B cell (primary cell): ENCODE data around the gene DDX10. TPM values are rescaled to one million over a fixed set of nuclear protein-coding genes. Genes with fewer than 3 reads are reported as not detected.

Experiments
- ATAC-seq: fragments of 200-7000 bp; cut with Tn5 transposase; one replicate; pipeline ENCODE4 v1.10.0; 2021; ENCODE audit warnings: low read depth, mild to moderate bottlenecking, moderate number of reproducible peaks, moderate library complexity
- CTCF ChIA-PET: fragments of 350-600 bp; sonication (Branson Sonifier 250); formaldehyde crosslinking; loops from one replicate; lab custom pipeline; 2021; ENCODE audit warnings: antibody characterized with exemption, inconsistent platforms; lab: Charles Lee
- POLR2A ChIA-PET: fragments of 350-600 bp; sonication (Branson Sonifier 250); formaldehyde crosslinking; loops from one replicate; lab custom pipeline; 2021; ENCODE audit warnings: antibody characterized with exemption; lab: Charles Lee
- DNase-seq: peaks from one replicate; pipeline ENCODE4 v3.0.0; 2013
- H2AFZ ChIP-seq: 2 replicates; pipeline ENCODE4 v1.6.1; 2012; ENCODE audit warnings: mild to moderate bottlenecking, low read depth, low read length; ENCODE audit not compliant: insufficient read depth, poor library complexity, severe bottlenecking
- H3K27ac ChIP-seq, 2 donors: 1 replicate in 1 of 2; 2 replicates in 1 of 2; pipeline ENCODE4 v1.5.1; 2012 to 2013; ENCODE audit warnings: low read length in 2 of 2, mild to moderate bottlenecking in 2 of 2, moderate library complexity in 1 of 2
- H3K27me3 ChIP-seq, 4 experiments: fragments of 200-600 bp in 1 of 4; sonication (generic) in 1 of 4; replicated peaks in 1 of 4; 1 replicate in 2 of 4; 2 replicates in 2 of 4; pipeline versions ENCODE4 v1.6.1 to v1.7.0; 2013 to 2016; ENCODE audit warnings: low read length in 3 of 4, mild to moderate bottlenecking in 2 of 4, mixed read lengths in 1 of 4, moderate library complexity in 1 of 4; ENCODE audit not compliant: insufficient read depth in 4 of 4, control insufficient read depth in 3 of 4; ENCODE audit errors: control extremely low read depth in 1 of 4
- H3K36me3 ChIP-seq, 2 experiments: replicated peaks in 1 of 2; 1 replicate in 1 of 2; 2 replicates in 1 of 2; pipeline versions ENCODE4 v1.6.1 to v1.7.1; 2013; ENCODE audit warnings: low read length in 1 of 2; ENCODE audit not compliant: insufficient read depth in 2 of 2, control insufficient read depth in 1 of 2; ENCODE audit errors: control extremely low read depth in 1 of 2, extremely low read depth in 1 of 2
- H3K4me1 ChIP-seq, 2 donors: fragments of 200-600 bp in 1 of 2; sonication (generic) in 1 of 2; 1 replicate in 1 of 2; 2 replicates in 1 of 2; pipeline versions ENCODE4 v1.5.1 to v1.6.1; 2013 to 2017; ENCODE audit warnings: low read length in 2 of 2; ENCODE audit not compliant: control insufficient read depth in 2 of 2, insufficient read depth in 2 of 2
- H3K4me2 ChIP-seq: replicated peaks from 2 replicates; pipeline ENCODE3; 2012; ENCODE audit warnings: mild to moderate bottlenecking, low read depth, low read length; ENCODE audit not compliant: poor library complexity, severe bottlenecking
- H3K4me3 ChIP-seq, 5 experiments: fragments of 200-600 bp in 1 of 5; sonication (generic) in 1 of 5; 1 replicate in 3 of 5; 2 replicates in 2 of 5; pipeline versions ENCODE4 v1.5.1 to v1.7.0; 2011 to 2016; ENCODE audit warnings: low read length in 4 of 5, mild to moderate bottlenecking in 4 of 5, low read depth in 2 of 5, control low read depth in 1 of 5, moderate library complexity in 1 of 5; ENCODE audit not compliant: insufficient read depth in 1 of 5; ENCODE audit errors: control extremely low read depth in 1 of 5, extremely low read depth in 1 of 5
- H3K79me2 ChIP-seq: fragments of 200-600 bp; sonication (generic); one replicate; pipeline ENCODE4 v1.6.0; 2016; ENCODE audit warnings: low read length; ENCODE audit not compliant: control insufficient read depth, insufficient read depth
- H3K9ac ChIP-seq: fragments of 200-600 bp; sonication (generic); 2 replicates; pipeline ENCODE4 v1.6.1; 2017; ENCODE audit warnings: mild to moderate bottlenecking, low read length, moderate library complexity
- H3K9me3 ChIP-seq, 3 donors: one replicate each; pipeline versions ENCODE4 v1.6.1 to v1.7.1; 2013; ENCODE audit warnings: low read length in 2 of 3; ENCODE audit not compliant: control insufficient read depth in 2 of 3, insufficient read depth in 1 of 3; ENCODE audit errors: control extremely low read depth in 1 of 3
- H4K20me1 ChIP-seq: 2 replicates; pipeline ENCODE4 v1.6.0; 2012; ENCODE audit warnings: mild to moderate bottlenecking, low read length; ENCODE audit not compliant: insufficient read depth, control insufficient read depth, poor library complexity, severe bottlenecking
- H3K27ac Mint-ChIP-seq: one replicate; pipeline ENCODE4 v1.8.0; 2021; ENCODE audit warnings: mixed read lengths
- H3K27me3 Mint-ChIP-seq: one replicate; pipeline ENCODE4 v1.8.0; 2021; ENCODE audit warnings: mixed read lengths
- H3K4me1 Mint-ChIP-seq: one replicate; pipeline ENCODE4 v1.8.0; 2021; ENCODE audit warnings: mixed read lengths
- H3K4me3 Mint-ChIP-seq: one replicate; pipeline ENCODE4 v1.8.0; 2021; ENCODE audit warnings: mixed read lengths
- H3K9me3 Mint-ChIP-seq: one replicate; pipeline ENCODE4 v1.8.0; 2022; ENCODE audit warnings: mixed read lengths; ENCODE audit not compliant: insufficient read depth
- CTCF ChIP-seq: fragments of 200-600 bp; IDR thresholded peaks from one replicate; pipeline ENCODE4 v1.8.0; 2022; ENCODE audit warnings: antibody characterized with exemption, mild to moderate bottlenecking
- EZH2 ChIP-seq: IDR thresholded peaks from 2 replicates; pipeline ENCODE4 v1.6.1; 2012; ENCODE audit warnings: borderline replicate concordance, low read depth, mild to moderate bottlenecking, moderate library complexity, low read length; ENCODE audit not compliant: insufficient read depth, poor library complexity, severe bottlenecking
- WGBS: methylation state at CpG from one replicate; pipeline ENCODE4 v1.1.5; 2013; ENCODE audit warnings: missing lambda C conversion rate; ENCODE audit not compliant: insufficient coverage; 5-methylcytosine and 5-hydroxymethylcytosine counted together
- intact Hi-C: fragments of 100-400 bp; cut with micrococcal nuclease; formaldehyde crosslinking; loops from one replicate; pipeline ENCODE4 v1.10.0; 2022
- polyA plus RNA-seq: library from polyadenylated mRNA; depleted of rRNA; stranded (reverse); fragments of >200 nt; gene quantifications from 2 replicates; pipeline ENCODE4 v1.2.3, GENCODE V29; 2012
- total RNA-seq, 2 donors: library from RNA; stranded (reverse); fragments of 120-200 nt in 1 of 2; gene quantifications; 1 replicate in 1 of 2; 2 replicates in 1 of 2; pipeline versions ENCODE4 v1.2.3 to v1.2.4, GENCODE V29; 2013 to 2022

The DDX10 gene
- total and polyA plus RNA-seq, 2 donors (not counting 1 experiment from before 2014, with no cell fraction given), result 15.6 to 30.6 TPM

- CTCF ChIA-PET, result interaction anchor here (0.6 kb wide), 1 partner anchor 121 kb away, joined by 3 read pairs; no protein-coding TSS in a partner anchor
- Histone ChIP-seq H3K79me2 (no peaks in the 10 kb centered on the region), H3K9me3 (no peaks in the 10 kb centered on the region), H3K27ac (no peak overlapping the region), H2AFZ (no peak overlapping the region), H3K36me3 (no peaks in the 10 kb centered on the region), H3K4me3 (no peak overlapping the region), H3K4me1 (peaks cover 7 to 9% of the 10 kb centered on the region in 2 donors), H4K20me1 (peaks cover 7% of the 10 kb centered on the region), H3K27me3 (no peaks in the 10 kb centered on the region), H3K4me2 (no peak overlapping the region), H3K9ac (no peak overlapping the region)
- H3K27me3 Mint-ChIP-seq, result no peaks in the 10 kb centered on the region
- peaks cover 51% of the 10 kb centered on the region for H3K4me1 Mint-ChIP-seq
- TF ChIP-seq CTCF (no peak), EZH2 (no peak)
- no peak overlapping the region for H3K4me3 Mint-ChIP-seq
- ATAC-seq (no peak), DNase-seq (no peak)
- no CpG with 5 or more reads among the region's 2 CpGs for WGBS
- intact Hi-C loops, result no loop called here
- POLR2A ChIA-PET, result no interaction called here
- no peak overlapping the region for H3K27ac Mint-ChIP-seq
- H3K9me3 Mint-ChIP-seq, result no peaks in the 10 kb centered on the region
These were observed 128.3 kb downstream of the DDX10 start for GRCh38 chr11:108793138-108793537.

- ATAC-seq, result no peak
- CTCF ChIA-PET, result interaction anchor here (0.6 kb wide), 1 partner anchor 122 kb away, joined by 3 read pairs; no protein-coding TSS in a partner anchor
- POLR2A ChIA-PET, result no interaction called here
These were observed 128.7 kb downstream of the DDX10 start for GRCh38 chr11:108793611-108794010.

More at GRCh38 chr11:108793611-108794010, 128.7 kb downstream of the DDX10 start:
- no peak overlapping the region for H2AFZ ChIP-seq
- DNase-seq, result no peak
- no peak overlapping the region for H3K27ac ChIP-seq
- WGBS, result no CpG with 5 or more reads among the region's 2 CpGs
- peaks cover 54% of the 10 kb centered on the region for H3K4me1 Mint-ChIP-seq
- no peaks in the 10 kb centered on the region for H3K79me2 ChIP-seq
- H3K4me3 ChIP-seq, result no peak overlapping the region
- peaks cover 7 to 13% of the 10 kb centered on the region in 2 donors for H3K4me1 ChIP-seq
- peaks cover 11% of the 10 kb centered on the region for H4K20me1 ChIP-seq
- no peaks in the 10 kb centered on the region for H3K27me3 ChIP-seq
- no peaks in the 10 kb centered on the region for H3K9me3 Mint-ChIP-seq
- H3K27me3 Mint-ChIP-seq, result no peaks in the 10 kb centered on the region
- no peak overlapping the region for H3K27ac Mint-ChIP-seq
- no peak for TF ChIP-seq CTCF
- TF ChIP-seq EZH2, result no peak
- intact Hi-C loops, result no loop called here
- no peaks in the 10 kb centered on the region for H3K9me3 ChIP-seq
- no peak overlapping the region for H3K9ac ChIP-seq
- no peak overlapping the region for H3K4me2 ChIP-seq
- no peak overlapping the region for H3K4me3 Mint-ChIP-seq
- H3K36me3 ChIP-seq, result no peaks in the 10 kb centered on the region
